GM18870 (cell line): Measurements from ENCODE around the gene ERICH4.
"Not testable (repeated sequence)": the region's sequence is repeated elsewhere in the genome, so short reads cannot be mapped to it uniquely, and the experiment has no call there.

Experiments
- ATAC-seq: cut with Tn5 transposase; IDR thresholded peaks from one replicate; pipeline ENCODE4 v1.9.1; 2021; ENCODE audit warnings: moderate library complexity; ENCODE audit not compliant: unreplicated experiment

ERICH4 gene

DNA sequence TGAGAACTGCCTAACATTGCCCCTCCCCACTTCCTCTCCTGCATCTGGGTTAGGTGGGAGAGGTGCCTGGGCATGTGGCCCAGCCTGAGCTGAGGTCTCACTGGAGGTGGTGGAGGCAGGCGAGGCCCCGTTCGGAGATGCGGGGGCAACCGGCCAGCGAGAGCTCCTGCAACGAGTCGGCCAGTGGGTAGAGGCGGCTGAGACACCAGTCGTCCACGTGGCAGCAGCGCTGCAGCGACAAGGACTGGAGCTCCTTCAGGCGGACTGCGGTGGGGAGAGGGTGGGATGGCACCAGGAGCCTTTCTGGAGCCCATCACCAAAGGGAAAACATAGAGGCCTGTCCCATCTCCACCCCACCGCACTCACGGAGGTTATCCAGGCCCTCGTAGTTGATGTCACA is 9.8 kb upstream of the ERICH4 start:
- no peak for ATAC-seq

DNA sequence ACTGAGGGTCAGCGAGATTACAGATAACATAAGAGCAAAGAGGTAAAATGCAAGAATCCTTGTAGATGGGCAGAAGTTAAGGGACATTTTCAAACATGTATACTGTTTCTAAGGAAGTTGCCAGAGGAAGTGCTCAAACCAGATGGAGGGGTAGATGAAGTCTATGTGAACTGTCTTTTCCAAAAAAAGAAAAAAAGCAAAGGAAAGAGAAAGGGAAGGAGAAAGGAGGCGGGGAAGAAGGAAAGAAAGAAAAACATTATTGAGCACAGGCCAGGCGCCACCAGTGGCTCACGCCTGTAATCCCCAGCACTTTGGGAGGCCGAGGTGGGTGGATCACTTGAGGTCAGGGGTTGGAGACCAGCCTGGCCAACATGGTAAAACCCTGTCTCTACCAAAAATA is 8.5 kb upstream of the ERICH4 start:
- no peak for ATAC-seq

DNA sequence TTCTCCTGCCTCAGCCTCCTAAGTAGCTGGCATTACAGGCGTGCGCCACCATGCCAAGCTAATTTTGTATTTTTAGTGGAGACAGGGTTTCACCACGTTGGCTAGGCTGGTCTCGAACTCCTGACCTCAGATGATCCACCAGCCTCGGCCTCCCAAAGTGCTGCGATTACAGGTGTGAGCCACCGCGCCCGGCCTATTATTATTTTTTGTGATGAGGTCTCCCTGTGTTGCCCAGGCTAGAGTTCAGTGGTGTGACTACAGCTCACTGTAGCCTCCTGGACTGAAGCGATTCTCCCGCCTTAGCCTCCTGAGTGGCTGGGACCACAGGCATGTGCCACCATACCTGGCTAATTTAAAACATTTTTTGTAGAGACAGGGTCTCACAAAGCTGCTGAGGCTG is 7.6 kb upstream of the ERICH4 start:
- ATAC-seq: not testable (repeated sequence)

DNA sequence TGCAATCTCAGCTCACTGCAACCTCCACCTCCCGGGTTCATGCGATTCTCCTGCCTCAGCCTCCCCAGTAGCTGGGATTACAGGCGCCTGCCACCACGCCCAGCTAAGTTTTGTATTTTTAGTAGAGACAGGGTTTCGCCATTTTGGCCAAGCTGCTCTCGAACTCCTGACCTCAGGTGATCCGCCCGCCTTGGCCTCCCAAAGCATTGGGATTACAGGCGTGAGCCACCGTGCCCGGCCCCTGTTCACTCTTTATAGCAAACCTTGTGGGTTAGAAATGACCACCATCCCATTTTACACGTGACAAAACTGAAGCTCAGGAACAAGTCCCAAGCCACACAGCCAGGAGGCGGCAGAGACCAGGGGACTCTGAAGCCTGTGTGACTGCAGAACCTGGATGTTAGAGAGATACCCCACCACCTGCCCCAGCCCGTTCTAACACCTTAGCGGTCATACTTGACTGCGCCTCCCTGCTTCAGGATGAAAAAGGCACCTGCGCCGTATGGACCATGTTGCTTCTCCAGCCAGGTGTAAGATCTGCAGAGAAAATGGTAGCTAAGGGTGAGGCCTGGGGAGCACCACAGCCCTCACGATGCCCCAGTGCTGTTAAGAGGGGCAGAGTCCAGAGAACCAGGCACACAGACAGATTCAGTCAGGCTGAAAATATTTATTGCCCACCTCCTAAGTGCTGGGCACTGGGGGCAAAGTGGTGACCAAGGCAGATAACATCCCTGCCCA is 6.9 kb upstream of the ERICH4 start:
- ATAC-seq: no peak

DNA sequence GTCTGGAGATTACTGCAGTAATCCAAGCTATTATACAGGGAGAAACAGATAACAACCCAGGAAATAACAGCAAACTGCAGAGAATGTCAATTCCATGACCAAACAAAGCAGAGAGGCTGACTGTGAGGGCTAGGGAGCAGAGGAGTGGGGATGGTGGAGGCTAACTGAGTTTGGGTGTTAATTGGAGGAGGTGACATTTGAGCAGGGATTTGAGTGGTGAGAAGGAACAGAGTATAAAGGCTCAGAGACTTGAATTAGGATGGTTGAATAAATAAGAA is 6.3 kb upstream of the ERICH4 start:
- no peak for ATAC-seq

DNA sequence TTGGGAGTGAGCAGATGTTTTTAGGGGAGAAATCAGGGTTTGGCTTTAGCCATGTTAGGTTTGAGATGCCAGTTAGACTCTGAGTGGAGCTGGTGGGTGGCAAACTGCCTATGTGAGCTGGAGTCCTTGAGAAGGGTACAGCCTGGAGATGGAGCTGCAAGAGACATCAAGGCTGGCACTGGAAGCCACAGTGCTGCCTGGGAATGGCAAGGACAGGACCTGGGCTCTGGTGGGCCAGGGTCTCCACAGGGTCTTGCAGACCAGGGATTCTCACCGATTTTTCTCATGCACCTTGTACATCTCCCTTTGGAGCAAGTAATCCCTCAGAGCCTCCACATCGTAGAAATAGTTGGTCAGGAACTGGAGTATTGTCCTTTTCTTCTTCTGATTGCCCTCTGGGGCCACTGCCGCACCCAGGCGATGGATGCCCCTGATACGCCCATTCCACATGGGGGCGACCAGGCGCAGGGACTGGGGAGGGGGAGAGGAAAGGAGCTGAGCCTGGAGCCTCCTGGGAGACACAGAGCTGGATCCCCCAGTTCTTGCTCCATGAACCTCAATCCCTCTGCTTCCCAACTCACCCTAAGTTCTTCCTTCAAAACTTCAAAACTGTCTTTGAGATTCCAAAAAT is 4.9 kb upstream of the ERICH4 start:
- ATAC-seq: no peak

DNA sequence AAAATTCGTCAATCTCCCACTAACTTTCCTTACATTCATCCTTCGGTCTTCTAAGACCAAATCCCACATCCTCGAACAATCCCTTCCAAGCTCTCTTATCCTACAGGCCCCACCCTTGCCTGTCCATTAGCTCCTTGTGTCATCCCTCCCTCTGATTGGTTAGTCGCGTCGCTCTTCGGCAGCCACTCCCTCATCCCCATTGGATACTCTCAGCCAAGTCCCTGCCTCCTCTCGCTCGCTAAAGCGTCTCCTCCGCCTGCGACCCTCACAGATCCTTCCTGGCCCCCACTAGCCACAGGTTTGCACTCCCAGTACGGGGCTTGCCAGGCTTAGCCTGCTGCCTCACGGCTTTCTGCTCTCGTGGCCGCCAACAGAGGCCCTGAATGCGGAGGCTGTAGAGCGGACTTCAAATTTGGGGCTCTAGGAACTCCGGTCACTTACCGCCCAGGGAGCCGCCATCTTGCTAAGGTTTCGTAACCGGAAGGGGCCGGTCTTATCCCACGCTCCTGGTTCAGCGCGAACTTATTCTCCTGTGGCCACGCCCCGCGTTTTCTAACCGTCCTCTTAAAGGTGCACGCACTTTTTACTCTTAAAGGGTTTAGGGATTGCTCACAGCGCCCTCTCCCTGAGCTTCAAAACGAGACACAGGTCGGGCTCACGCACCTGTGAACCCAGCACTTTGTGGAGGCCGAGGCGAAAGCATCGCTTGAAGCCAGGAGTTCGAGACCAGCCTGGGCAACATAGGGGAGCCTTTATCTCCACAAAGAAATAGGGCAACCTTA is 3.3 kb upstream of the ERICH4 start, which contains the start of gene DMAC2:
Gene DMAC2, minus strand, starts transcription at position 472 of the 782 bp plus-strand sequence. Its CDS starts 13 bp downstream, at position 459.
- peak; percentile 70 for ATAC-seq

DNA sequence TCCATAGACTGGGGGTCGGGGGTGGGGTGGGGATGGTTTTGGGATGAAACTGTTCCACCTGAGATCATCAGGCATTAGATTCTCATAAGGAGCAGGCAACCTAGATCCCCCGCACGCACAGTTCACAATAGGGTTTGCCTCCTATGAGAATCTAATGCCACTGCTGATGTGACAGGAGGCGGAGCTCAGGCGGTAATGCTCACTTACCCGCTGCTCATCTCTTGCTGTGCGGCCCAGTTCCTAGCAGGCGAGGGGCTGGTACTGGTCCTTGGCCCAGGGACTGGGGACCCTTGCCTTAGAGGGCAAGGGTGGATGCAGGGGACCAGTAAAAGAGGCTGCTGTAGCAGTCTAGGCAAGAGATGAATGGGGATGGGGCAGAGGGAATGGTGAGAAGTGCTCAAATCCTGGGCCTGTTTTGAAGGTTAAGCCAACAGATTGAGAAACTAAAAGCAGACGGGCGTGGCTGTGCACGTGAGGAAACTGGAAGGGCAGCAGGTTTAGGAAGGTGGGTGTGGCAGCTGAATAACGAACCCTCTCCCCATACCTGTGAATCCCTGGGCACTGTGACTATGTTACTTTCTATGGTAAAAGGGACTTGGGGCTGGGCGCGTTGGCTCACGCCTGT is 1.5 kb upstream of the ERICH4 start:
- no peak for ATAC-seq

DNA sequence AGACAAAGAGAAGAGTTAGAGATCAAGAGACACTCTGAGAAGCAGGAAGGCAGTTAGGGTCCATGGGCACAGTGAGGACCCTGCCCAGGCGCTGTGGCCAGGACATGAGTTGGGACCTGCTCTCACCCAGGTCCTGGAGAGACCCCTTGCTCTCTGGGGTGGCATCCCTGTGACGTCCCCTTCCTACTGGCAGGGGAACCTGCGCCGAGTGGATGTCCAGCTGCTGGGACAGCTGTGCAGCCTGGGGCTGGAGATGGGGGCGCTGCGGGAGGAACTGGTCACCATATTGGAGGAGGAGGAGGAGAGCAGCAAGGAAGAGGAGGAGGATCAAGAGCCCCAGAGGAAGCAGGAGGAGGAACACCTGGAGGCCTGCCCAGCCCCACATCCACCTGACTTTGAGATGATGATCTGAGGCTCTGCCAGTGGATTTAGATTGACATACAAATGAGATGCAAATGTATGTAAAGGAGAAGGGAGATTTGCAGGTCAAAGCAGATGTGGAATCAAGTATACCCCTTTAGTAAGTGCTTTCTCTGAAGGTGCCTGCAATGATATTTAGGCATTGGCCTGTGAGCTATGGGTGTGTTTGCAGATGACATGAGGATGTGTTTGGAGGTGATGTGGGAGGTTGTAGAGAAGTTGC is 978 bp downstream of the ERICH4 start:
- ATAC-seq: no peak

DNA sequence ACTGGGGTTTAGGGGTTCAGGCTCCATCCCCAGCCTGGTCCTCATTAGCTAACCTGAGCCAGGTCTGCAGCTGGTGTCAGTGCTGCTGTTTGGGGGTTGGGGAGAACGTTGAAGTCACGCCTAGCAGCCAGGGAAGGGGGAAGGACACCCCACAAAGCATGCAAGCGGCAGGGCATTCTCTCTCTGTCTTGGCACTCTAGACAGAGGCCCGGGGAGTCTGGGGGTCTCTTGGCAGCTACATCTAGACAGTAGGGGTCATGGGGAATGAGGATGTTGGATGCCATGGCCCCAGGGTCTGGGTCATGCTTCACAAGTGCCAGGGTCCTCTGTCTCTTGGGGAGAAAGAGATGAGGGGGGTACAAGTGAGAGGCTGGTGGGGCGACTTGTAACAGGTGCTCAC is 2.6 kb downstream of the ERICH4 start:
- no peak for ATAC-seq

DNA sequence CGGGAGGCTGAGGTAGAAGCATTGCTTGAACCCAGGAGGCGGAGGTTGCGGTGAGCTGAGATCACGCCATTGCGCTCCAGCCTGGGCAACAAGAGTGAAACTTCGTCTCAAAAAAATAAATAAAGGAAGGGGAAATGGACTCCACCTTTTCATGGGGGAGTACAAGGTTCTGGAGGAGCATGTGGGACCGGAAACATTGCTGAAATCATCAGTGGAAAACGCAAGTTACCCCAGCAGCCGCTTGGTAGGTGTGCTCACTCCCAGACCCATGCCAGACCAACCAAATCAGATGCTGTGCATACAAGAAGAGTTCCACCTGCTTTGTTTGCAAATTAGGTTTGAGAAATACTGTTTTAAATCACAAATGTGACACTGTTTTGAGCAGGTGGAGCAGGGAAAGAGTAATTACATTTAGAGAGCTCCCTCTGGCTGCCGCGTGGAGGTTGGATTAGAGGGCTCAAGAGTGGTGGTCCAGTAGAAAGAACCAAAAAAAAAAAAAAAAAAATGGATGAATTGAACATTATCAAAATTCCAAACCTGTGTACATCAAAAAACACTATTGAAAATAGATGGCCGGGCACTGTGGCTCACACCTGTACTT is 4.9 kb downstream of the ERICH4 start:
- ATAC-seq: no peak

DNA sequence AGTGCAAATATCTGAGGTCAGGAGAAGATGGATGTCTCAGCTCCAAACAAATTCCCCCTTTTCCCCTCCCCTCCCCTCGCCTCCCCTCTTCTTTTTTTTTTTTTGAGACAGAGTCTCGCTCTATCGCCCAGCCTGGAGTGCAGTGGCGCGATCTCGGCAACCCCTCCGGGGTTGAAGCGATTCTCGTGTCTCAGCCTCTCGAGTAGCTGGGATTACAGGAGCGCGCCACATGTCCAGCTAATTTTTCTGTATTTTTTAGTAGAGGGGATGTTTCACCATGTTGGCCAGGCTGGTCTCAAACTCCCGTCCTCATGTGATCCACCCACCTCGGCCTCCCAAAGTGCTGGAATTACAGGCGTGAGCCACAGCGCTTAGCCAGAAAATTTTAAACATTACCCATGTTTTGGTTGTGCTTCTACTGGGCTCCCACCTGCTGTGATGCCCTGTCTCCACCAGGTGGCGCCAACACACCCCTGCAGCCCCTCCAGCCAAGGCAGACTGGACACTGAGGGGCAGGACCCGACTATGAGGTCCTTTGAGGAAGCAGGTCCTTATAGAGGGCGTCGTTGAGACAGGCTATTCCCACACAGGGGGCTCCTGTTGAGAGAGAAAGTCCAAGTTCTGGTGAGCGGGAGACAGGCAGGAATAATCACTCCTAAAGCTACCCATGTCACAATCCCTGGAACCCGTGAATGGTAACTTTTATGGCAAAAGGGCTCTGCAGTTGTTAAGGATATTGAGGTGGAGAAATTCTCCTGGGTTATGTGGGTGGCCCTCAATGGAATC is 6.3 kb downstream of the ERICH4 start:
- no peak for ATAC-seq

DNA sequence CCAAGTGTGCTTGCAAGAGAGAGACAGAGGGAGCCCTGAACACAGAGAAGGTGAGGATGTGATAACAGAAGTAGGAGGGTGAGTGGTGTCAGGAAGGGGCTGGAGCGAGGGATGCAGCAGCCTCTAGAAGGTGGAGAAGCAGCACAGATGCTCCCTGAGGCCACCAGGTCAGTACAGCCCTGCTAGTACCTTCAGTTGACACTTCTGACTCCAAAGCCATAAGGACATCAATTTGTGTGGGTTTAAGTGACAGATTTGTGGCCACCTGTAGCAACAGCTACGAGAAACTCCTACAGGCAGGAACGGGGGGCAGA is 6.9 kb downstream of the ERICH4 start:
- no peak for ATAC-seq

DNA sequence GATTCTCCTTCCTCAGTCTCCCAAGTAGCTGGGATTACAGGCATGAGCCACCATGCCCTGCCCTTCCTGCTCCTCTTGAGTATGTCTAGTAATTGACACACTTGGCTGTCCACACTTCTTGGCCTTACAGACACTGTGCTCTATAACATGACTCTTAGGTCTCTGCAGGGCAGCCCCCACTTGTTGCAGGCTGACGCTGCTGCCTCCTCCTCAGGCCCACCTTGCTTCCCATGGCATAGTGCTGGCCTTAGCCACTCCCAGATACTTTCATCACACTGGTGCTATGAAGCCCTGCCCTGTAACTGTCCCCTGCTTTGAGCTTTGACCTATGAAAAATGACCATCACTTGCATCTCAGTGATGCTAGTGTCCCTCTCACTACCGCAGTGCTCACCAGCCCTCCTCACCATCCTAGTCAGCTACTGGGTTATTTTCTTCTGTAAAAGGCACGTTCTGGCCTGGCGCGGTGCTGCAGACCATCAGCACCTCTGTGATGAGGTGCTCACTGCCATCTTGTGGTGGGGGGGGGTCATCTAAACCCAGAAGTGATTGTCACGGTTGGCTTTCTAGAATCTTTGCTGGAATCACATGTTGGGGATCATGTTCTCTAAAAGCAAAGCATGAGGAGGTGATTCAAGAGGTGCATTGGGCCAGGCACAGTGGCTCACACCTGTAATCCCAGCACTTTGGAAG is 9.8 kb downstream of the ERICH4 start:
- ATAC-seq: no peak

DNA sequence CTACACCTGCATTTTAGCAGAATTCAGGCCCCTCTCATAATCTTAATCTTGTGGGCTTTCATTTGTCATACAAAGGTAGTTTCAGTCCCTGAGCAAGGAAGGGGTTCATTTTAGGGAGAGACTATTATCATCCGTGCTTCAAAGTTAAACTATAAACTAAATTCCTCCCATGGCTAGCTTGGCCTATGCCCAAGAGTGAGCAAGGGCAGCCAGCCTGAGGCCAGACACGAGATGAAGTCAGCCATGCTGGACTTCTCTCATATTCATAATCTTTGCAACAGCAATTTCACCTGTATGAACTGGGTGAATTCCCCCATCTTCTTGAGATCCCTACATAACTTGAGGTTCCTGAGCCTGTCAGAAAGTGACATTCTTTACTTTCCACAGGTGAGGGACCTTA is 13.0 kb downstream of the ERICH4 start:
- ATAC-seq: no peak

DNA sequence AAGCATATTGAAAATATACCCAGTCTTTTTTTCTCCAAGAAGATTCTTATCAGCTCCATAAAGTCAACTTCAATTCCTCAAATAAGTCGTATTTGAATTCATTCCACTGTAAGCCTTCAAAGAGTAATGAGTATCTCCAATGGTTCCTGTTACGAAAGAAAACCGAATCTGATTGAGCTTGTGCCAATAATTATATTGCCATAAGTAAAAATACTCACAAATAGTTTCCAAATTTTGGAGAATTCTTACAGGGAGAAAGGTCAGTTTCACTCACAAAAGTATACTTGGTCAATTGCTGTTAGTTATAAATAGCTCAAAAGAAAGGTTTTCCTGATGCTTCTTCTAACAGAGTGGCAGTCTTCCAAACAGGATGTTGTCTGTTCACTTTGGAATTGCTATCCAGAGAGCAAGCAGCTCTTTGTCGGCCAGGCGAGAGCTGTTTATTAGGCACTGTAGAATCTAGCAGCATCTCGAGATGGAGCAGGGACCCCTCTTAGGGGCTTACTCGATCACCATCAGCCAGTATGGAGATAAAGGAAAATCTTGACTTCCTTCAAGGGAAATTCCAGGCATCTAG is 13.5 kb downstream of the ERICH4 start:
- no peak for ATAC-seq

DNA sequence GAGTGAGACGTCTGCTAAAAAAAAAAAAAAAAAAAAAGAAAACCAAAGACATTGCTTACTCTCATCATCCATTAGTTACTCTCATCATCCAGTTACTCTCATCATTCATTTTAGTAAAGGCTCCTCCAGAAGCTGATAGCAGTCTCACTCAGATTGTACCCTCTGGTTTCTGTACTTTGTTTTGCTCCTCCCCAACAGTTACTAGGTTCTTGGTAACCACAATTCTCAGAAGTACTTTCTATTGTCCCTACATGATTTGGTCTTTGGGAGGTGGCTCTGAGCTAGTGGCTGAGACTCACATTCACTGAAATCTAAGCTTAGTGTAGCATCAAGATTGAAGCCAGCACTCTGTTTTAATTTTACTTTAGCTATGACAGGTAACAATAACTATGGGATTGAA is 14.3 kb downstream of the ERICH4 start:
- ATAC-seq: peak; percentile 80

DNA sequence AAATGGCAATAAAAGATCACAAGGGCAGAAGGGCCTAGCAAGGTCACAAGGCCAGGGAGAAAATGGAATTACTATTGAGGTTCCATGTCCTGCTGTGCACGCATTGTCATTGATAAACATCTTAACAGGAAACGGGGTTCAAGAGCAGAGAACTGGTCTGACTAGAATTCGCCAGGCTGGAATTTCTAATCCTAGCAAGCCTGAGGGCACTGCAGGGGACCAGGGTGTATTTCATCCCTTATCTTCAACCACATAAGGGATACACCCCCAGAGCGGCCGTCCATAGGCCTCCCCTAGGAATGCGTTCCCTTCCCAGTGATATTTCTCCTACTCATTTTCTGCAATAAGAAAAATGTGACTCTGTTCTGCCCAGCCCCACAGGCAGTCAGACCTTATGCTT is 19.5 kb downstream of the ERICH4 start:
- no peak for ATAC-seq
